GM18951 (cell line): Measurements from ENCODE around the gene FMN2.

Experiments used
- POLR2A ChIP-seq: IDR thresholded peaks from 4 replicates; pipeline ENCODE4 v1.6.1; 2011; ENCODE audit warnings: mild to moderate bottlenecking; ENCODE audit not compliant: insufficient read length, insufficient read depth; ENCODE audit errors: extremely low read depth
- in situ Hi-C: fragments of 300-500 bp; cut with MboI; formaldehyde crosslinking; loops from one replicate; pipeline ENCODE4 v1.12.0; 2022; ENCODE audit warnings: low sequenced_read_pairs, mixed read lengths, inconsistent platforms; ENCODE audit not compliant: unreplicated experiment

FMN2 gene

GRCh38 chr1:240285540-240285939, 193.9 kb downstream of the FMN2 start:
- TF ChIP-seq POLR2A, result no peak
- in situ Hi-C loops, result no loop called here

GRCh38 chr1:240287722-240288121, 196.0 kb downstream of the FMN2 start:
- in situ Hi-C loops, result no loop called here
- TF ChIP-seq POLR2A, result no peak

GRCh38 chr1:240293706-240294105, 202.0 kb downstream of the FMN2 start:
- in situ Hi-C loops, result no loop called here
- no peak for TF ChIP-seq POLR2A

DNA sequence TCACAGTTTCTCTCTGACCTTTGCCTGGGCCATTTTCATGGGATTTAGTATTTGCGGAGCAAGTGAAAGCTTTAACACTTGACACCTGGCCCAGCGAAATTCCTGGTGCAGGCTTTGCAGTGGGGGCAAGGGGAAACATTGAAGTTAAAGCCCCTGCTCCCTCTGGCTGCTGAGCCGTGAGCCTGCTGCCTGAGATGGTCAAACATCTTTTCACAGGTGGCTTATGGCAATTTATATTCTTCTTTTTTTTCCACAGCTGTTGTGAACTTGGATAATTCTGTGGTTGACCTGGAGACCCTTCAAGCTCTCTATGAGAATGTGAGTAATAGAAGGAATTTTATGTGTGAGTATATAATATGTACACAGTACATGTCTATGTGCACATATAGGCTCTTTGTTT, 202.9 kb downstream of the FMN2 start:
- in situ Hi-C loops, result no loop called here

DNA sequence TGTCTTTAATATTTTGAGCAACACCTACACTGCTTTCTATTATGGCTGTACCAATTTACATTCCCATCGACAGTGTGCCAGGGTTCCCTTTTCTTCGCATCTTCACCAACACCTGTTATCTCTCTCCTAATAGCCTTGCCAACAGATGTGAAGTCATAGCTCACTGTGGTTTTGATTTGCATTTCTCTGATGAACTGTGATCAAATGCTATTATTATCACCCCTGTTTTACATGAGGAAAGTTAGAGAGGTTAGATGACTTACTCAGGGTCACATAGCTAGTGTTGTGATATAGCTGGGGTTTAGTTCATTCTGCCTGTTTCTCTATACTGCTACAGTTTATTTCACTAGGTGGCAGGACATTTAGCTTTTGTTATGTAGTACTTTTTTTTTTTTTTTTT, 204.1 kb downstream of the FMN2 start:
- TF ChIP-seq POLR2A, result no peak
- in situ Hi-C loops, result no loop called here

More for the DNA sequence above, 202.9 kb downstream of the FMN2 start:
- TF ChIP-seq POLR2A, result no peak

DNA sequence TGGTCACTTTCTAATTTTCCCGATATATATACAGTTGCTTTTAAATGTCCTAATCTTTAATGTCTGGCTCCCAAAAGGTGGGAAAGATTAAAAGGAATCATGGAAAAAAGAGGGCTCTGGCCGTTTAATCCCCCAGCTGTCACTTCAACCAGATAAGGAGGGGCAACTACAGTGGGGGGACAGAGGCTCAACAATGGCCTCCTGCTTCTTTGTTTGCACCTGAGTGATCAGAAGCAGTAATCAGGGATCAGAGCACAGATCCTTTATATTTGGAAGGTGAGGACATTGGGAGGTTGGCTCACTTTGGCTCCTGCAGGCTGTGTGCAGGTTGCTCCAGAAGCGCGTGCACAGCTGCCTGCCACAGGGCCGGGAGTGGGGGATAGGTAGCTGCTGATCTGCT, 212.8 kb downstream of the FMN2 start:
- no peak for TF ChIP-seq POLR2A
- in situ Hi-C loops, result no loop called here

DNA sequence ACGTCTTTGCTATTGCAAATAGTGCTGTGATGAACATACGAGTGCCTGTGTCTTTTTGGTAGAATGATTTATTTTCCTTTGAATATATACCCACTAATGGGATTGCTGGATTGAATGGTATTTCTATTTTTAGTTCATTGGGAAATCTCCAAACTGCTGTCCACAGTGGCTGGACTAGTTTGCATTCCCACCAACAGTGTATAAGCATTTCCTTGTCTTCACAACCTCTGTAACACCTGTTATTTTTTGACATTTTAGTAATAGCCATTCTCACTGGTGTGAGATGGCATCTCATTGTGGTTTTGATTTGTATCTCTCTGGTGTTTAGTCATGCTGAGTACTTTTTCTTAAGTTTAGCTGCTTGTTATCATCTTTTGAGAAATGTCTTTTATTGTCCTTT, 215.0 kb downstream of the FMN2 start:
- in situ Hi-C loops, result no loop called here
- TF ChIP-seq POLR2A, result no peak

DNA sequence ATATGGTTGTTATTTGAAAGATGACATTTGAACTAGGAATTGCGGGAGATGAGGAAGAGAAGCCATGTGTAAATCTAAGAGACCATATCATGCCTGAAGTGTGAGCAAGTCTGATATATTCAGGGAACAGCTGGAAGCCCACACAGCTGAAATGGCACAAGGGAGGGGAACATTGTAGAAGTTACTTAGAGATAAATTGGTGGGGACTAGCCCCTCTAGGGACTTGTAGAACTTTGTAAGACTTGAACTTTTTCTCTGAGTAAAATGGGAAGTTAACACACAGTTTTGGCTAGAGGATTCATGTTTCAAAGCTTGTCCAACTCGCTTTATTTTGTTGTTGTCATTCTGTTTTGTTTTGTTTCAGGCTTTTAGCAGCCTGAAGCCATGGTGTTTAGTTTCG, 216.4 kb downstream of the FMN2 start:
- in situ Hi-C loops, result no loop called here
- TF ChIP-seq POLR2A, result no peak

DNA sequence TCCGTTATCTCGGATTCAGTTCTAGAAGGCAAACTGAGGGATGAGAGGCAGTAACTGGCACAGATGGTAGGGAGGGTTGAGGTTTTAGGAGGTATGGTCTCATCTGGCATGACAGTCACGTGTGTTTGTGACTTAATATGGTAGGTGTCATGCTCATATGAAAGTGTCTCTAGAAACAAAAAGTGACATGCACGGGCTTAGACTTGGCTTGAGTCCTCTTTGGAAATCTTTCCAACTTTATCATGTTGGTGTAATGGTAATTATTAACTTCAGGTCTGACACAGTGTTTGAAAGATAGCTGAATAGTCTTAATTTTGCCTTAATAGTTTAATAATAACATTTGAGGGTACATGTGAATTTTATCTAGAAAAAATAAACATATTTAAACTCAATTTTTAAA, 218.1 kb downstream of the FMN2 start:
- no peak for TF ChIP-seq POLR2A
- in situ Hi-C loops, result no loop called here

DNA sequence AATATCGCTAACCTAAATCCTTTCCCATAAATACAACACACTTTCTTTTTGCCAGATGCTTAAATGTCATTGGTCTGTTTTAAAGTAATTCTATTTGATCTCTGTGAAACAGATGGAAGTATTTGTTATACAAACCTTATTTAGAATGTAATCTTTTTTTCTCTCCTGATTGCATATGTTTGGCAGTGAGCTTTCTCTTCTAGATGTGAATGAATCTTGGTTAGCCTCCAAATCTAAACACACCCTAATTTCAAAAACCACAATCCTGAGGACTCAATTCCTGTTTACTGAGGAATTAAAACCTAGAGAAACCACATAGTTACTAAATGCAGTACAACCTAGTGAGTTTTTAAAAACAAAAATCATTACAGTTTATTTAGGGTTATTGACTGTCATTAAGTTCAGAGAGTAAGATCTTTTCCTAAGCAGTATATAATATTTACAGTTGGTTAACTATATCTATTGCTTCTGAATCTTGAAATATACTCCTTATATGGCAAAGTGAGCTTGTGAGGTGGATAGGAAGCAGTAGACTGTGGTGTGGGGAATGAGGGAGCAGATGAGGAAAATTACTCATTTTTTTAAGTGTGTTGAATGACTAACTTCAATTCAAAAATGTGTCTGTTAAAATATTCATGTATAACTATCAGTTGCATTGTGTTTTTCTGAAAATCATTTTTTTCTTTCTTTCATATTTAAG, 218.7 kb downstream of the FMN2 start:
- in situ Hi-C loops, result no loop called here
- TF ChIP-seq POLR2A, result no peak

- no peak for TF ChIP-seq POLR2A
- in situ Hi-C loops, result no loop called here
Observed at GRCh38 chr1:240312872-240313271, 221.2 kb downstream of the FMN2 start.

GRCh38 chr1:240314845-240315801, 223.4 kb downstream of the FMN2 start:
- in situ Hi-C loops, result no loop called here
- TF ChIP-seq POLR2A, result no peak

DNA sequence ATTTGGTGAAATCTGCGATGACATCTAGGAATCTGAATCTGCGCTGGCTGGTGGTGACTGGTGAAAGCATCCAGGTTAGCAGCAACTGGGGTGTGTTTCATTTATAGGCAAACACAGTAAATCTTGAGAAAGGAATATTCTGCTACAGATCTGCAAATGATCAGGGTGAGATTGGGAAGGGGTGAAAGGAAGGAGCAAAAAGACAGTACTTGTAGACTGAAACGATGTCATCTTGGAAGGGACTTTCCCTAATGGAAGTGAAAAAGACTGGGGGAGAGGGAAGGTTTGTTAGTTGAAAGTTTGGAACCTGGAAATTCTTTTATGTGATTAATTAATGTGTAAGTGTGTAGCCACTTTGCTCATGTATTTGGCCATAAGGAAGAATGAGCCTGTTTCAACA, 228.3 kb downstream of the FMN2 start:
- TF ChIP-seq POLR2A, result no peak
- in situ Hi-C loops, result no loop called here

GRCh38 chr1:240320659-240321058, 229.0 kb downstream of the FMN2 start:
- no peak for TF ChIP-seq POLR2A
- in situ Hi-C loops, result no loop called here
